GM21528 (cell line): ENCODE results near the gene BRME1.
"Not testable (repeated sequence)": the region's sequence is repeated elsewhere in the genome, so short reads cannot be mapped to it uniquely, and the experiment has no call there.

Experiments used
- ATAC-seq: cut with Tn5 transposase; IDR thresholded peaks from one replicate; pipeline ENCODE4 v1.9.1; 2021; ENCODE audit warnings: mild to moderate bottlenecking, moderate library complexity; ENCODE audit not compliant: unreplicated experiment, low FRiP score

BRME1 gene

DNA sequence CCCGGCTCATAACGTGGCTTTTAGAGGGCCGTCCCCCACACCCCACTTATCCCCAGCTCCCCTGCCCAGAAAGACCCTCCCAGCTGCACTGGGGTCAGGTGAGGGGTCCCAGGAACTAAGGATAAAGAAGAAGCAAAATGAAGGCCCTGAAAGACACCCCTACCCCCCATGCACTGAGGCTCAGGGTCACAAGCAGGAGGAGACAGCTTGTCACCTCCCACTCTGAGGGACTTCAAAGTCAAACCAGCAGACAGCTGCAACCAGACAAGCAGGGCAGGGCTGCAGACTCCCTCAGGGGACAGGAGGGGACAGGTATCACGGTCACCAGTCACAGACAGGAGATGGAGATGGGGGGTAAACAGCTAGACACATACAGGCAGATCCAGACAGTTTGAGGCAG is 35.0 kb downstream of the BRME1 start:
- ATAC-seq, result no peak

GRCh38 chr19:13869281-13869680 is 36.6 kb downstream of the BRME1 start:
- no peak for ATAC-seq

DNA sequence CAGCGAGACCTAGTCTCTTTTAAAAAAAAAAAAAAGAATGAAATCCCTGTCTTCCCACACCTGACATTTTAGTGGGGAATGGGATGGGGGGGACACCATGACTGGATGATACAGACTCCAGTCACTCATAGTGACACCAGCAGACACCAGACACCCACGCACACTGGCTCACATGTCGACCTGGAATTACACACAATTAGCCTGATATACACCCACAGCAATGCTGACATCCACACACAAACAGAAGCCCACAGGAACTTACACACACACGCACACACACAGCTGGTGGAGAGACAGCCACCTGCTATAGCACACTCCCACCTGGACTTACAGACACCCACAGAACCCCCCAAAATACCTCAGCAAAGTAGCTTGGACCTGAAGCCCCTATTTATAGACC is 37.3 kb downstream of the BRME1 start:
- ATAC-seq, result no peak

DNA sequence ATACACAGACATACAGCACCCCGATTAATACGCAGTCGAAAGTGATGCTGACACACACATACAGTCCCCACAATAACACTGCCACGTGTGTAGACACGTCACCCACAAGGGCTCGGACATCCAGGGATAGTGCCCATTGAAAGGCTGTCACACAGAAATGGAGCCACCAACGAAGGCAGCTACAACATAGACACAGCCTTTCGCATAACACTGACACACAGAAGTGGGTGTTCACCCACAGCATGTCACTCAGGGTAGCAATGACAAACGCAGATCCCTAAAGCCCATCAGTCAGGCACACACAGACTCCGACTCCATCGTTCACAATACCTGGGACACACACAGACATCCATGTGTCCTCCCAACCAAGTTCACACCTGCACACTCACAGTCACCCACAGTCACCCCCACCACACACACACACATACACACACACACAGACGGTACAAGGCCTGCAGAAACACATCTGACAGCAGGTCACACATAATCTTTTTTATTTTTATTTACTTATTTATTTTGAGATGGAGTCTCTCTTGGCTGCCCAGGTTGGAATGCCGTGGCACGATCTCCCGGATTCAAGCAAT is 39.4 kb downstream of the BRME1 start:
- no peak for ATAC-seq

- no peak for ATAC-seq
These were observed 40.1 kb downstream of the BRME1 start for GRCh38 chr19:13865571-13866462.

DNA sequence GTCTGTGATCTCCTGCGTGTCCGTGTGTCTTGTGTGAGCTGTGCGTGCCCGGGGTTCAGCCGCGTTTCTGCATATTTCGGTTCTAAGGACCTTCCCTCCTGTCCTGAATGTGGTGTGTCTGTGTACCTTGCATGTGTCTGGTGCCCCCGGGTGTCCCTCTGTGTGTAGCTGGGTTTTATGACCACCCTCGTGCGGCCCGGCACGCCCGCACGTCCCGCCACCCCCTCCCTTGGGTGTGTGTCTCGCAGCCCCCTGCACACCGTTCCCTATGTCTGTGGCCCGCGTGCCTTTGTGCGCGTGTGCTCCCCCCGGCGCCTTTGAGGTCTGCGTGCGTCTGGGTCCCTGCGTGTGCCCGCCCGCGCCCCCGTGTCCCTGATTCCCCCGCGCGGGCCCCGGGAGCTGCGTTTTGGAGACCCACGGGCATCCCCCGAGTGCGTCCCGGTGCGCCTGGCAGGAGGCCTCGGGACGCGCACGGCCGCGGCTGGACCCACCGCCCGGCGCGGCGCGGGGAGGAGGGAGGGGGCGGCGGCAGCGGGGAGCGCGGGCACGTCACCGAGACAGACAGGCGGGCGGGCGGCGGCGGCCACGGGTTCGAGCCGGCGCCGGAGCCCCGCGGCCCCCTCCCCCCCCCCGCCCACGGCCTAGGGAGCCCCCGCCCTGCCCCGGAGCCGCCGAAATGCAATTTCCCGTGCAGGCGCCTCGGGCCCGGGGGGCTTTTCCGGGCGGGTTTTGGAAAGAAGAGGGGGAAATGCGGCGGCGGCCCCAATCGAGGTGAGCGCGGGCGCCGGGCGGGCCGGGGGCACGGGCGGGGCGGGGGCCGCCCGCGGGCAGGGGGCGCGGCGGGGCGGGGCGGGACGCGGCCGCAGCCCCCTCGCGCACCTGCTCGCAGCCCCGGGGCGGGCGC is 41.0 kb downstream of the BRME1 start:
- ATAC-seq, result no peak

DNA sequence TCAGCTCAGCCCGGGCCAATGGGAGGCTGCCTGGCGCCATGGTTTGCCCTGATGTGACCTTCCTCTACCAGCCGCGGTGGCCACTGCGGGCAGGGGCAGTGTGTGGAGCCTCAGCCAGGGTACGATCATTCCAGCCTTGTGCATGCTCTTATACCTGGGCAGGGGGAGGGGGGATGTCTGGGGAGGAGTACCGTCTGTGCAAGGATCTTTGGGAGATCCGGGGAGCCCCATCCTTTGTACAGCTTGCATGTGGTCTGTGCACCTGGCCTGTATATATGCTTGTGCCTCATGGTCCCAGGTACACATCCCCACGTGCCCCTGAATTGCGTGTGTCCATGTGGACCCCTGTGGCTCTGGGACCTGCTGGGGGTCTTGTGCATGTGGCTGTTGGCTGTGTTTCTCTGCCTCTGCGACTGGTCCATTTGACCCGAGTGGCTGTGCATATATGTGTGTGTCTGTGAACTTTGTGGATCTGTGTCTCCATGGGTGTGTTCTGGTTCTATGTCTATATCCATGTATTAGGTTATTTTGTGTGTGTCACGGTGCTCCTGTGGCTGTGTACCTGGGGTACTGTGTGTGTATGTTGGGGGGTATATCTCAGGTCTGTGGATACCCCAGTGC is 41.8 kb downstream of the BRME1 start:
- no peak for ATAC-seq

GRCh38 chr19:13861714-13862531 is 44.0 kb downstream of the BRME1 start:
- peak; percentile 54 for ATAC-seq

- peak; percentile 28 for ATAC-seq
These were observed 44.6 kb downstream of the BRME1 start for GRCh38 chr19:13861392-13861713.

- ATAC-seq, result no peak
These were observed 45.1 kb downstream of the BRME1 start for GRCh38 chr19:13860679-13861391.

GRCh38 chr19:13859361-13859880 is 46.5 kb downstream of the BRME1 start:
- ATAC-seq, result no peak

DNA sequence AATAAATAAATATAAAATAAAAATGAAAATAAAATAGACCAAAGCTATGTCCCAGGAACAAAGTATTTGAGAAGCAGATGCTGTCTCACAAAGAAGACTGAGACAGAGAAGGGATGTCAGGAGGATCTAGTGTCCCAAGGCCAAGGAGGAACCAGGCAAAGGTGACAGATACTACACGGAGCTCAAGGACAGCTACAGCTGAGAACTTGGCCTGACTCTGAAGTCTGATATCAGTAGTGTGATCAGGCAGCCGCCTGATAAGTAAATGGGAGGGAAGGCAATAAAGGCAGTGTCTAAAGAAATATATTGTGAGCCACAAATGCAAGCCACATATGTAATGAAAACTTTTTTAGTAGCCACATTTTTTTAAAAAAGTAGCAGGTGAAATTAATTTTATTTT is 49.4 kb downstream of the BRME1 start:
- ATAC-seq, result no peak

- ATAC-seq, result not testable (repeated sequence)
These were observed 53.7 kb downstream of the BRME1 start for GRCh38 chr19:13852171-13852707.

DNA sequence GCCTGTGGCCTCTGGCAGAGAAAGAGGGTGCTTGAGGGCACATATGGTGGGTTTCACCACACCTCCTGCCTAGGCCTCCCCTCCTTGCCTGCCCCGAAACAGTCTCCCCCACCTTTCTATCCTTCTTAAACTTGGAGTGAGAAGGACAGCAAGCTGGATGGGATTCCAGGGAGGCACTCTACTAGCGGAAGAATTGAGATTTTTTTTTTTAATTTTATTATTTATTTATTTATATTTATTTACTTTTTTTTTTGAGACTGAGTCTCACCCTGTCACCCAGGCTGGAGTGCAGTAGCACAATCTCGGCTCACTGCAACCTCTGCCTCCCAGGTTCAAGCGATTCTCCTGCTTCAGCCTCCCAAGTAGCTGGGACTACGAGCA is 54.2 kb downstream of the BRME1 start:
- ATAC-seq, result not testable (repeated sequence)

GRCh38 chr19:13850910-13851733 is 54.8 kb downstream of the BRME1 start:
- no peak for ATAC-seq

DNA sequence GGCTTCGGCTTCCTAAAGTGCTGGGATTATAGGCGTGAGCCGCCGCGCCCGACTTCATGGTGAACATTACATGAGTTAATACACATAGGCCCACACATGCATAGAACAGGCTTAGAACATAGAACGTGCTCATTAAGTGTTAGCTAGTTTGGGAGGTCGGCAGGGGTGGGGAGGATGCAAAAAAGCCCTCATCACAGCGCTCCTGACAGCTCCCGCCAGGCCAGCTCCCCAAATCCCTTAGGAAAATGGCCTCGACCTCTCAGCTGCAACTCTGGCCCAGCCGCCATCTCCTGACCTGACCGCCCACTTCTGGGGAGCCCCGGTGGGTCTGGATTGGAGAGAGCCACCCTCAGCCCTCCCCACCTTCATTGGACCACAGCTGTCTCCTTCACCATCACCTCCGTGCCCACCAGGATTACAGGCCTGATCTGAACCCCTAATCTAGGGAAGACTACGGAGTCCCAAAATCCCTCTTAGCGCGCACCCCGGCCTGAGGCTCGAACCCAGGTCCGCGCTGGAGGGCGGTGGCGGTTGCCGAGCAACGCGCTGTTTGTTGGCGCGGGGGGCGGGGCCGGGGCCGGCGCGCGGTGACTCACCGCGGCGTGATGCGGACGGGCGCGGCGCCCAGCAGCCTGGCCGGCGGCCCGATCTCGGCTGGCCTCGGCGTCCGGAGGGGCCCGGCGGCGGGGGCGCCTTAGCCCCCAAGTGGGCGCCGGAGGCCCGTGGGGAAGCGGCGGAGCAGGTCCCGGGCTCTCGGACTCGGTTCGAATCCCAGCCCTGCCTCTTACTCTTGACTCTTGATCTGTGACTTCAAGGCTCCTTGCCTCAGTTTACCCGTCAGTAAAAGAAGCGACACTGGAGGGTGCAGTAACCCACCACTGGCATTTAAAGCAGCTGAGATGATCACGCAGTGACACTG is 55.7 kb downstream of the BRME1 start:
- no peak for ATAC-seq
